Smooth muscle cell of the umbilical artery (primary cell): Measurements from ENCODE around the gene PLK4. TPM values are rescaled to one million over a fixed set of nuclear protein-coding genes. Genes with fewer than 3 reads are reported as not detected.

Source experiments
- total RNA-seq: library from RNA; depleted of rRNA; stranded (reverse); fragments of >200 nt; gene quantifications from 2 replicates; pipeline ENCODE4 v1.2.3, GENCODE V29; 2014

The PLK4 gene
- 1.5 and 11.0 TPM in 2 replicates for total RNA-seq

GRCh38 chr4:127880763-127881562 lies at the start of gene PLK4:
Gene PLK4, plus strand, starts transcription at chr4:127880893. Its CDS starts 242 bp downstream, at chr4:127881135.

Other genes with a start within 250 kb of the PLK4 start
- 22.3 and 24.3 TPM in 2 replicates for gene INTU, start 247.9 kb upstream of the PLK4 start, total RNA-seq
- gene SLC25A31, start 150.5 kb upstream of the PLK4 start, total RNA-seq = 0.09 TPM in 1 of 2 replicates, not detected in the other
- gene HSPA4L, start 98.6 kb upstream of the PLK4 start, total RNA-seq = 11.0 and 21.2 TPM in 2 replicates
- gene MFSD8, start 84.3 kb downstream of the PLK4 start, total RNA-seq = 17.2 and 18.7 TPM in 2 replicates
- gene ABHD18, start 84.5 kb downstream of the PLK4 start, total RNA-seq = 5.9 and 7.2 TPM in 2 replicates
- 19.9 and 26.9 TPM in 2 replicates for gene LARP1B, start 180.4 kb downstream of the PLK4 start, total RNA-seq